Lower lobe of right lung (tissue), 2 donors: ENCODE measurements around the gene MAGEB3. TPM values are rescaled to one million over a fixed set of nuclear protein-coding genes. Genes with fewer than 3 reads are reported as not detected.

Source experiments
- ATAC-seq, 2 donors: fragments of 200-7000 bp; cut with Tn5 transposase; one replicate each; pipeline ENCODE4 v1.9.1; 2020 to 2022; ENCODE audit warnings: mild to moderate bottlenecking in 2 of 2, moderate library complexity in 2 of 2
- DNase-seq: peaks from one replicate; pipeline ENCODE4 v3.0.0-alpha.2; 2020
- H3K27ac ChIP-seq: fragments of 200-600 bp; one replicate; pipeline ENCODE4 v1.8.0; 2022
- H3K27me3 ChIP-seq: fragments of 200-600 bp; one replicate; pipeline ENCODE4 v1.8.0; 2022; ENCODE audit warnings: low read depth
- H3K36me3 ChIP-seq: fragments of 200-600 bp; one replicate; pipeline ENCODE4 v1.8.0; 2022; ENCODE audit warnings: mild to moderate bottlenecking
- H3K4me1 ChIP-seq: fragments of 200-600 bp; one replicate; pipeline ENCODE4 v1.8.0; 2022
- H3K4me3 ChIP-seq: fragments of 200-600 bp; one replicate; pipeline ENCODE4 v1.8.0; 2022; ENCODE audit warnings: mild to moderate bottlenecking
- H3K9me3 ChIP-seq: fragments of 200-600 bp; one replicate; pipeline ENCODE4 v1.8.0; 2022
- CTCF ChIP-seq: fragments of 200-600 bp; IDR thresholded peaks from one replicate; pipeline ENCODE4 v1.8.0; 2022; ENCODE audit warnings: antibody characterized with exemption, mild to moderate bottlenecking
- intact Hi-C: fragments of 100-400 bp; cut with DNase I; formaldehyde crosslinking; loops from one replicate; pipeline ENCODE4 v1.11.0; 2022
- total RNA-seq: library from RNA; stranded (reverse); fragmentation: NEBNext Ultra II Directional; extraction: Animal tissue kit (Norgen Biotek cat#: 25700); gene quantifications from one replicate; pipeline ENCODE4 v1.2.1, GENCODE V29; 2021
- donor health status: DM: no; HTN: yes; CAD: no; lungs with severe emphysema.

The MAGEB3 gene
- total RNA-seq, 1 donor from 2014 or later: not detected

- no peak for TF ChIP-seq CTCF
- Histone ChIP-seq H3K36me3 (no peaks in the 10 kb centered on the region), H3K27ac (no peak overlapping the region), H3K4me1 (no peaks in the 10 kb centered on the region), H3K9me3 (no peaks in the 10 kb centered on the region), H3K4me3 (no peak overlapping the region), H3K27me3 (no peaks in the 10 kb centered on the region)
- intact Hi-C loops: no loop called here
- ATAC-seq: no peak
- no peak for DNase-seq
Observed at GRCh38 chrX:30280428-30280827, 50.0 kb downstream of the MAGEB3 start.

- no peaks in the 10 kb centered on the region for H3K36me3 ChIP-seq
- DNase-seq (no peak), ATAC-seq (no peak)
- H3K27ac ChIP-seq: no peak overlapping the region
- no peak overlapping the region for H3K4me3 ChIP-seq
- H3K9me3 ChIP-seq: no peaks in the 10 kb centered on the region
- intact Hi-C loops: no loop called here
- TF ChIP-seq CTCF: no peak
- no peaks in the 10 kb centered on the region for H3K4me1 ChIP-seq
- no peaks in the 10 kb centered on the region for H3K27me3 ChIP-seq
Observed at GRCh38 chrX:30282527-30282926, 52.1 kb downstream of the MAGEB3 start.

GRCh38 chrX:30283456-30284200, 53.2 kb downstream of the MAGEB3 start:
- ATAC-seq (no peak), DNase-seq (no peak)
- H3K4me3 ChIP-seq: no peak overlapping the region
- no peak for TF ChIP-seq CTCF
- no peaks in the 10 kb centered on the region for H3K9me3 ChIP-seq
- H3K27ac ChIP-seq: no peak overlapping the region
- no peaks in the 10 kb centered on the region for H3K36me3 ChIP-seq
- intact Hi-C loops: no loop called here
- H3K4me1 ChIP-seq: no peaks in the 10 kb centered on the region
- no peaks in the 10 kb centered on the region for H3K27me3 ChIP-seq

Other genes starting within 250 kb of the MAGEB3 start
- not detected for gene MAGEB2, start 15.1 kb upstream of the MAGEB3 start, total RNA-seq
- gene MAGEB4, start 11.3 kb downstream of the MAGEB3 start, total RNA-seq: not detected
- not detected for gene MAGEB1, start 16.5 kb downstream of the MAGEB3 start, total RNA-seq
- gene NR0B1, start 78.7 kb downstream of the MAGEB3 start, total RNA-seq: not detected